Heart left ventricle (tissue), 16 donors: ENCODE results near the gene NPHP4. TPM values are rescaled to one million over a fixed set of nuclear protein-coding genes. Genes with fewer than 3 reads are reported as not detected.

Experiments
- ATAC-seq, 4 donors: fragments of 200-7000 bp; cut with Tn5 transposase; one replicate each; pipeline ENCODE4 v1.9.1; 2020 to 2022; ENCODE audit warnings: moderate library complexity in 4 of 4, mild to moderate bottlenecking in 3 of 4, moderate number of reproducible peaks in 1 of 4
- DNase-seq, 5 donors: peaks; one replicate each; pipeline ENCODE4 v3.0.0-alpha.2; 2020
- H3K27ac ChIP-seq, 12 donors: fragments of 200-600 bp; sonication (generic) in 4 of 12; one replicate each; pipeline versions ENCODE4 v1.5.0 to v1.8.0; 2016 to 2022; ENCODE audit warnings: mild to moderate bottlenecking in 2 of 12
- H3K27me3 ChIP-seq, 9 donors: fragments of 200-600 bp; sonication (generic) in 2 of 9; one replicate each; pipeline versions ENCODE4 v1.5.1 to v1.8.0; 2016 to 2022; ENCODE audit warnings: mild to moderate bottlenecking in 3 of 9
- H3K36me3 ChIP-seq, 9 donors: fragments of 200-600 bp; sonication (generic) in 2 of 9; one replicate each; pipeline versions ENCODE4 v1.5.0 to v1.8.0; 2018 to 2022; ENCODE audit warnings: mild to moderate bottlenecking in 2 of 9
- H3K4me1 ChIP-seq, 12 donors: fragments of 200-600 bp; sonication (generic) in 4 of 12; one replicate each; pipeline versions ENCODE4 v1.5.0 to v1.8.0; 2016 to 2022; ENCODE audit warnings: mild to moderate bottlenecking in 3 of 12
- H3K4me3 ChIP-seq, 12 donors: fragments of 200-600 bp; sonication (generic) in 4 of 12; one replicate each; pipeline versions ENCODE4 v1.5.0 to v1.8.0; 2017 to 2022; ENCODE audit warnings: mild to moderate bottlenecking in 9 of 12, moderate library complexity in 4 of 12
- H3K9me3 ChIP-seq, 12 donors: fragments of 200-600 bp; sonication (generic) in 4 of 12; one replicate each; pipeline versions ENCODE4 v1.5.0 to v1.8.0; 2016 to 2022; ENCODE audit warnings: mild to moderate bottlenecking in 1 of 12
- CTCF ChIP-seq, 12 donors: fragments of 200-600 bp; sonication (generic) in 4 of 12; IDR thresholded peaks; one replicate each; pipeline versions ENCODE4 v1.5.0 to v1.8.0; 2018 to 2022; ENCODE audit warnings: antibody characterized with exemption in 12 of 12, mild to moderate bottlenecking in 5 of 12
- POLR2A ChIP-seq, 2 donors: fragments of 450-650 bp; IDR thresholded peaks; one replicate each; pipeline ENCODE4 v1.6.1; 2017; ENCODE audit warnings: antibody characterized with exemption in 2 of 2, mild to moderate bottlenecking in 2 of 2, moderate library complexity in 2 of 2
- WGBS, 4 donors: extraction: QIAGEN DNeasy Blood & Tissue Kit in 2 of 4; methylation state at CpG; one replicate each; pipeline versions ENCODE4 v1.1.5 to v1.1.7; 2013 to 2018; 5-methylcytosine and 5-hydroxymethylcytosine counted together
- intact Hi-C, 10 donors: fragments of 100-400 bp; cut with DNase I; formaldehyde crosslinking; loops; one replicate each; pipeline versions ENCODE4 v1.11.1 to v1.14.2; 2022
- polyA plus RNA-seq, 2 donors: library from polyadenylated mRNA; stranded (reverse); fragments of 200-250 nt; gene quantifications; one replicate each; pipeline ENCODE4 v1.2.3, GENCODE V29; 2013
- total RNA-seq, 9 donors: library from RNA; depleted of rRNA in 2 of 9; stranded (reverse); fragments of >200 nt in 2 of 9; fragmentation: NEBNext Ultra II Directional in 3 of 9; extraction: Animal tissue kit (Norgen Biotek cat#: 25700) in 3 of 9; gene quantifications; one replicate each; pipeline versions ENCODE4 v1.1.0 to v1.2.4, GENCODE V29; 2016 to 2023
- donor health status: ischemic (EF 13 %, LVEDD 7.1; RV severe dilation, severe dysfunction).
- donor health status: healthy with polysubstance abuse.
- donor health status: DM: no; HTN: yes; CAD: no.
- donor health status: DM: no; HTN: no; CAD: no.
- donor health status: ischemic (EF 25% LVEDD 6.9; RV normal size, moderate dysfunction).
- donor health status: ischemic (EF 25% LVEDD 5.7; RV mildly dilated, moderate dysfunction).
- donor health status: healthy.
- donor health status: DM: yes; HTN: yes; CAD: no.
- donor health status: ischemic (EF 35%, LVEDD 5.7; RV mildly dilated, moderate dysfunction).
- donor health status: nonischemic (EF 11% LVEDD 7.7; RV severe dilation, severe dysfunction).
- donor health status: DM: yes; HTN: yes; CAD: no.
- donor health status: PGD.
- donor health status: ischemic (EF 29% LVEDD 5.4; RV normal size, mild dysfunction).
- donor health status: nonischemic (EF 23%, LVEDD 6.1; RV moderate dilation, normal function).

NPHP4 gene
- total and polyA plus RNA-seq, 11 donors, result 2.1 to 6.3 (median 3.1) TPM

GRCh38 chr1:6040444-6040843 lies 48.2 kb upstream of the NPHP4 start:
- Histone ChIP-seq H3K9me3 (no peaks in the 10 kb centered on the region), H3K4me3 (no peak overlapping the region), H3K4me1 (peaks cover 0 to 6% (median 0%) of the 10 kb centered on the region in 12 donors), H3K27me3 (no peaks in the 10 kb centered on the region), H3K27ac (no peak overlapping the region), H3K36me3 (peaks cover 0 to 46% (median 0%) of the 10 kb centered on the region in 9 donors)
- ATAC-seq, result no peak
- intact Hi-C loops, result loop anchor here in 3 of 10 donors (5.0 to 10.0 kb wide), 4 partner anchors 134 to 304 kb away; partner anchors contain the start of gene HES3 (in 1 of the 3)
- DNase-seq, result no peak
- WGBS, 4 donors, result 88 to 91% (median 90%) methylated on average over 15 of the region's 15 CpGs
- TF ChIP-seq POLR2A (IDR thresholded peaks at IDR 0.05), result no peak
- no peak for TF ChIP-seq CTCF (IDR thresholded peaks at IDR 0.05)

- TF ChIP-seq POLR2A (IDR thresholded peaks at IDR 0.05) (no peak), CTCF (IDR thresholded peaks at IDR 0.05) (no peak)
- intact Hi-C loops, result loop anchor here in 1 of 10 donors (5.0 kb wide), 1 partner anchor 138 kb away; no protein-coding TSS in a partner anchor
- Histone ChIP-seq H3K4me1 (peaks cover 0 to 6% (median 0%) of the 10 kb centered on the region in 12 donors), H3K27ac (no peak overlapping the region), H3K27me3 (no peaks in the 10 kb centered on the region), H3K36me3 (peaks cover 0 to 46% (median 0%) of the 10 kb centered on the region in 9 donors), H3K9me3 (no peaks in the 10 kb centered on the region), H3K4me3 (no peak overlapping the region)
- 88 to 93% (median 89%) methylated on average over 15 of the region's 15 CpGs for WGBS, 4 donors
- DNase-seq (no peak), ATAC-seq (no peak)
Observed at GRCh38 chr1:6039031-6039430, 46.8 kb upstream of the NPHP4 start.

GRCh38 chr1:6038603-6039002 lies 46.4 kb upstream of the NPHP4 start:
- Histone ChIP-seq H3K4me1 (peaks cover 0 to 6% (median 0%) of the 10 kb centered on the region in 12 donors), H3K27ac (no peak overlapping the region), H3K36me3 (peaks cover 0 to 42% (median 0%) of the 10 kb centered on the region in 9 donors), H3K27me3 (no peaks in the 10 kb centered on the region), H3K4me3 (no peak overlapping the region), H3K9me3 (no peaks in the 10 kb centered on the region)
- DNase-seq (no peak), ATAC-seq (no peak)
- TF ChIP-seq POLR2A (IDR thresholded peaks at IDR 0.05) (no peak), CTCF (IDR thresholded peaks at IDR 0.05) (no peak)
- WGBS, 4 donors, result 67 to 80% (median 72%) methylated on average over 7 of the region's 7 CpGs
- intact Hi-C loops, result loop anchor here in 1 of 10 donors (5.0 kb wide), 1 partner anchor 139 kb away; no protein-coding TSS in a partner anchor

GRCh38 chr1:6037338-6037762 lies 45.1 kb upstream of the NPHP4 start:
- Histone ChIP-seq H3K27me3 (no peaks in the 10 kb centered on the region), H3K36me3 (peaks cover 0 to 32% (median 0%) of the 10 kb centered on the region in 9 donors), H3K9me3 (no peaks in the 10 kb centered on the region), H3K4me1 (peaks cover 0 to 6% (median 0%) of the 10 kb centered on the region in 12 donors), H3K27ac (no peak overlapping the region), H3K4me3 (no peak overlapping the region)
- no peak for TF ChIP-seq CTCF (IDR thresholded peaks at IDR 0.05)
- no peak for TF ChIP-seq POLR2A (IDR thresholded peaks at IDR 0.05)
- no peak for DNase-seq
- intact Hi-C loops, result loop anchor here in 1 of 10 donors (5.0 kb wide), 1 partner anchor 140 kb away; no protein-coding TSS in a partner anchor
- 18 to 33% (median 31%) methylated on average over 4 to 9 of the region's 9 CpGs for WGBS, 4 donors
- no peak for ATAC-seq
